SKM-1 treated with dmso at 0.1 percent for 144 hours (cell line): Measurements from ENCODE around the gene DDX5.
A peak's percentile ranks its signal among the peaks of the same experiment; 100 is the strongest.
"Not testable (repeated sequence)": the region's sequence is repeated elsewhere in the genome, so short reads cannot be mapped to it uniquely, and the experiment has no call there.

Experiments used
- DNase-seq: peaks from one replicate; lab custom pipeline; 2025; ENCODE audit not compliant: unreplicated experiment; lab: John Stamatoyannopoulos, UW

Gene DDX5

GRCh38 chr17:64494121-64494520 is 12.0 kb downstream of the DDX5 start:
- DNase-seq: no peak

- no peak for DNase-seq
Observed at GRCh38 chr17:64492481-64493109, 13.5 kb downstream of the DDX5 start.

- DNase-seq: no peak
Observed at GRCh38 chr17:64491994-64492393, 14.1 kb downstream of the DDX5 start.

- peak; percentile 48 for DNase-seq
Observed at GRCh38 chr17:64491034-64491860, 14.8 kb downstream of the DDX5 start.

- no peak for DNase-seq
Observed at GRCh38 chr17:64488301-64488700, 17.8 kb downstream of the DDX5 start.

- no peak for DNase-seq
Observed at GRCh38 chr17:64484380-64484779, 21.7 kb downstream of the DDX5 start.

GRCh38 chr17:64480951-64481350 is 25.1 kb downstream of the DDX5 start:
- no peak for DNase-seq

GRCh38 chr17:64477849-64478248 is 28.2 kb downstream of the DDX5 start:
- no peak for DNase-seq

- no peak for DNase-seq
Observed at GRCh38 chr17:64472564-64472963, 33.5 kb downstream of the DDX5 start.

GRCh38 chr17:64471440-64471839 is 34.6 kb downstream of the DDX5 start:
- DNase-seq: no peak

GRCh38 chr17:64470625-64471024 is 35.5 kb downstream of the DDX5 start:
- no peak for DNase-seq

- not testable (repeated sequence) for DNase-seq
Observed at GRCh38 chr17:64466834-64467233, 39.3 kb downstream of the DDX5 start.

- no peak for DNase-seq
Observed at GRCh38 chr17:64466019-64466735, 39.9 kb downstream of the DDX5 start.

GRCh38 chr17:64461788-64462187 is 44.3 kb downstream of the DDX5 start:
- DNase-seq: no peak

GRCh38 chr17:64460955-64461354 is 45.1 kb downstream of the DDX5 start:
- DNase-seq: no peak

- DNase-seq: not testable (repeated sequence)
Observed at GRCh38 chr17:64459818-64460217, 46.3 kb downstream of the DDX5 start.

GRCh38 chr17:64459284-64459747 is 46.8 kb downstream of the DDX5 start:
- no peak for DNase-seq

GRCh38 chr17:64458756-64459155 is 47.3 kb downstream of the DDX5 start:
- DNase-seq: no peak

- no peak for DNase-seq
Observed at GRCh38 chr17:64457156-64457555, 48.9 kb downstream of the DDX5 start.

- peak; percentile 78 for DNase-seq
Observed at GRCh38 chr17:64455993-64456885, 49.9 kb downstream of the DDX5 start.

GRCh38 chr17:64449545-64449944 is 56.5 kb downstream of the DDX5 start:
- peak; percentile 66 for DNase-seq
